ENCODE results near the gene OPRM1. TPM values are rescaled to one million over a fixed set of nuclear protein-coding genes. Genes with fewer than 3 reads are reported as not detected.

Gene OPRM1
- total and polyA plus RNA-seq, 2 of the 8 experiments (the other 6 are each of a cell fraction or from before 2014, with no cell fraction given): not detected

GRCh38 chr6:154284313-154284853 is 245.3 kb downstream of the OPRM1 start:
- Histone ChIP-seq H3K9ac (replicated peaks in 1 of 4; ENCODE audit: extremely low read depth in 1 of 4, low read depth in 3 of 4, low read length in 3 of 4) (no peak overlapping the region), H3K36me3 (ENCODE audit: control insufficient read depth in 2 of 4, insufficient read depth in 4 of 4, low read length in 3 of 4) (no peaks in the 10 kb centered on the region), H3K56ac (replicated peaks; ENCODE audit: insufficient read length, low read depth, low read length) (no peak overlapping the region), H3K4me3 (ENCODE audit: extremely low read depth in 1 of 4, insufficient read depth in 2 of 4, low read depth in 3 of 4, low read length in 4 of 4) (no peak overlapping the region), H3K27me3 (replicated peaks in 1 of 4; ENCODE audit: control insufficient read depth in 3 of 4, extremely low read depth in 1 of 4, insufficient read depth in 3 of 4, low read length in 3 of 4) (no peaks in the 10 kb centered on the region), H2AFZ (ENCODE audit: low read length) (no peak overlapping the region), H3K4me2 (ENCODE audit: insufficient read depth in 1 of 2, low read depth in 2 of 2, low read length in 2 of 2) (no peak overlapping the region), H3K4ac (replicated peaks; ENCODE audit: insufficient read length, low read depth, low read length) (no peak overlapping the region), H2BK5ac (ENCODE audit: low read depth, low read length) (no peak overlapping the region), H3K23me2 (ENCODE audit: low read depth, low read length) (no peaks in the 10 kb centered on the region), H3K9me3 (ENCODE audit: insufficient read depth in 2 of 2, low read depth in 1 of 2, low read length in 1 of 2) (no peaks in the 10 kb centered on the region; a peak in 1 of 4 replicates), H4K20me1 (replicated peaks in 1 of 2; ENCODE audit: control insufficient read depth in 1 of 2, insufficient read depth in 2 of 2, low read length in 2 of 2) (no peaks in the 10 kb centered on the region), H2BK12ac (ENCODE audit: low read depth, low read length) (no peak overlapping the region), H3K79me1 (ENCODE audit: low read depth, low read length) (no peaks in the 10 kb centered on the region), H2AK5ac (ENCODE audit: low read depth, low read length) (no peak overlapping the region), H3K14ac (ENCODE audit: insufficient read length) (no peak overlapping the region), H2BK20ac (ENCODE audit: low read length) (no peak overlapping the region), H3K27ac (ENCODE audit: low read depth, low read length) (no peak overlapping the region), H4K8ac (ENCODE audit: extremely low read depth, insufficient read depth, low read length) (no peak overlapping the region), H3K23ac (ENCODE audit: insufficient read length) (no peak overlapping the region), H2BK15ac (ENCODE audit: low read length) (no peak overlapping the region), H4K5ac (ENCODE audit: insufficient read length, low read depth, low read length) (no peak overlapping the region), H3K4me1 (replicated peaks in 1 of 4; ENCODE audit: control insufficient read depth in 3 of 4, insufficient read depth in 4 of 4, low read length in 3 of 4) (no peaks in the 10 kb centered on the region), H2BK120ac (replicated peaks; ENCODE audit: low read depth, low read length) (no peak overlapping the region), H3K18ac (ENCODE audit: extremely low read depth, low read length) (no peak overlapping the region), H3K79me2 (ENCODE audit: control insufficient read depth in 1 of 2, insufficient read depth in 2 of 2, low read length in 2 of 2) (no peaks in the 10 kb centered on the region), H4K91ac (replicated peaks; ENCODE audit: insufficient read length, low read length) (no peak overlapping the region)
- no peak for DNase-seq (ENCODE audit: low read depth in 1 of 2, low spot score in 2 of 2)
- POLR2A ChIA-PET (ENCODE audit: partially characterized antibody): no interaction called here
- no peak for TF ChIP-seq KDM5A (IDR thresholded peaks at IDR 0.05; ENCODE audit: low read length)
- no peak for TF ChIP-seq POLR2AphosphoS5 (IDR thresholded peaks at IDR 0.05; ENCODE audit: low read depth, low read length)
- CTCF ChIA-PET (ENCODE audit: partially characterized antibody): no interaction called here
- no peak for FAIRE-seq
- 90% methylated on average over 7 of the region's 7 CpGs; no CpG with 5 or more reads in 1 of the 2 experiments for WGBS, 2 experiments (ENCODE audit: extremely low coverage in 1 of 2, insufficient coverage in 1 of 2, insufficient read length in 1 of 2, insufficient replicate concordance in 2 of 2, low coverage in 1 of 2, low lambda C conversion rate in 2 of 2, missing lambda C conversion rate in 1 of 2)

Data from H1 (cell line).